Measurements from ENCODE around the gene UVRAG.
"Not testable (repeated sequence)": the region's sequence is repeated elsewhere in the genome, so short reads cannot be mapped to it uniquely, and the experiment has no call there.

Gene UVRAG

DNA sequence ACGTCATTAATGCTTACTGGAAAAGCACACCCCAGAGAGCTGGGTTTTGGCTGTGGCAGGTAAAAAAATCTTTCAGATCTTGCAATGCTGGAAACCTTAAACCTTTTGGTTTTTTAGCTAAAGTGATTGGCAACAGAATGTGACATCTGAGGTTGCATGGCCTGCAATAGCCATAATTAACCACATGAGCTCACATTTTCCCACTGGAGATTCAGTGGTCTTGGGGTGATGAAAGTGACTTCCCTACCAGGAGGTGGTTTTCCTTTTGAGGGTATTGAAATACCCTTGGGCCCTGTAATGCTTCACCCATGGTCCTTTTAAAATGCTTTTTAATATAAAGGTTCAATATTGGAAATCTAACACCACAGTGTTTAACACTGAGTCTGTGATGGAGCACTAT lies 198.5 kb downstream of the UVRAG start:
- DNase-seq (ENCODE audit: low read depth, low spot score) = no peak

GRCh38 chr11:76023236-76024068 lies 208.4 kb downstream of the UVRAG start:
- DNase-seq (ENCODE audit: low read depth, low spot score) = no peak

DNA sequence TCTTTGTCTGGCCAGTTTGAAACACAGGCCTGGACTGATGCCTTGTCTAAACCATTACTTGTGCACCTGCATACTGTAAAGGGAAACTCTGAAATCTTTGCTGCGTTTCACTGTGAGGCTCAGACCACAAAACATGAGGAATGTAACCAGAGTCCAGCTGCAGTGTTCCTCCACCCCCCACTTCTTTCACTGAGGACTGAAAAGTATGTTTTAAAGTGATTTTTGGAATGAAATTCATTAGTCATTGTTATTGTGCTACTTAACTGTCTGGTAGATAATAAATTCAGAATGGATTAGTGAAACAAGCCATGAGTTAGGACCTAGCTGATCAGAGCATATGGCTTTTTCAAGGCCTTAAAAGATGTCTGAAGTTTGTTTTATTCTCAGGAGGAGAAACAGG lies 210.1 kb downstream of the UVRAG start:
- no peak for DNase-seq (ENCODE audit: low read depth, low spot score)

GRCh38 chr11:76025817-76026216 lies 210.8 kb downstream of the UVRAG start:
- DNase-seq (ENCODE audit: low read depth, low spot score) = no peak

DNA sequence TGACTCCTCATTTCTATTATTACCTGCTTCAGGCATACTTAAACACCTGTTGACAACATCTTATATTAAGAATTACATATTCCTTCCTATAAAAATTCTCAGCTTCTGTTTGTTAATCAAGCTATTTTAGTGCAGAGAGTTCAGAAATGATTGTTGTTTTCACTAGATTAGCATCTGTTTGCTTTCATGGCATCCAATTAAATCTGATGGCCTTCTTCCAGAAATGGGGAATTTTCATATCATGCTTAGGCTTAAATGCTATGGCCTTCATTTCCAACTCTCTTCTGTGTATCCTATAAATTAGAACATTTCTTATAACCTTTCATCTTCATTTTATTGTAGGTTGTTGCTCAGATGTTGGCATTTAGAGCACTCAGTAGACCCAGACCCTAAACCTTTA lies 211.3 kb downstream of the UVRAG start:
- no peak for DNase-seq (ENCODE audit: low read depth, low spot score)

DNA sequence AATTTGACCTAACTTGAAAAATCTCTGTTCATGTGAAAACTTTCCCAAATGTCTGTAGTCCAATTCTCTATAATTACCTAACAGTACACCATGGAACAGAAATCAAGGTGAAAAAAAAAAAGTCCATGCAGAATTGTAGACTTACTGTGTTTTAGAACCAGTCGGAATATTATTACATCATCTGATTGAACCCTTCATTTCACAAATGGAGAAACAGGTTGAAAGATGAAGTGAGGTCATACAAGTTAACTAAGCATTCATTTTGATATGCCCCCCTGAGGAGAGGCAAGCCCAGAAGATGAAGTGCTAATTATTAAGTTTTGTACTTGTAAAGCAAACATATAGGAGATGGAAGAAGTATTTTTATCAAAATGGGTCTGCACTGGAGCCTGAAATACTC lies 211.9 kb downstream of the UVRAG start:
- DNase-seq (ENCODE audit: low read depth, low spot score) = no peak

- DNase-seq (ENCODE audit: low read depth, low spot score) = no peak
Measured at GRCh38 chr11:76030286-76030685, 215.3 kb downstream of the UVRAG start.

DNA sequence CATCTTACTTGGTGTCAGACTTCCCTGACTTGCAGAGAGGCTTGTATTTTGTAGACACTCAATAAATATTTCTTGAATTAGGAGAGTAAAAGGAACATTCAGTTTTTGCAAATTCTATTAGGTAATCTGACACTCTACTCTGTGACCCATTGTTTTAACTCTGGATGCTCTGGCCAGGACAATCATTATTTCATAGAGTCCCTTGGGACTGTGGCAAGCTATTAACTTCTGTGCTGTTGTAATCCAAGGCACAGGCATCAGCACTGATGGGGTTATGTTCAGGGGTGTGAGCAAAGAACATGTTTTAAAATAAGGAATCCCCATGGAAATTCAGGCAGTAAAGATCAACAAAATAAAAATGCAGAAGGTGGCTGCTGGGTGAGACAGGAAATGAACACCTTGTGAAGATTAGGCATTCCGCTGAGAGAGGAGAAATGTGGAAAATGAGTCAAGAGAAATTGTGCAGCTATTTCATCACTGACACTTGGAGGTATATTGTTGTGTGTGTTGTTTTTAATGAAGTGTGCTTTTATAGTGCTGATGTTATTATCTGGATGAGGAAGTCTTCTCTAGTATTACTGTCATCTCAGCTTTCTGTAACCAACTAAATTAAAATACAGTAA lies 216.1 kb downstream of the UVRAG start:
- DNase-seq (ENCODE audit: low read depth, low spot score) = no peak

DNA sequence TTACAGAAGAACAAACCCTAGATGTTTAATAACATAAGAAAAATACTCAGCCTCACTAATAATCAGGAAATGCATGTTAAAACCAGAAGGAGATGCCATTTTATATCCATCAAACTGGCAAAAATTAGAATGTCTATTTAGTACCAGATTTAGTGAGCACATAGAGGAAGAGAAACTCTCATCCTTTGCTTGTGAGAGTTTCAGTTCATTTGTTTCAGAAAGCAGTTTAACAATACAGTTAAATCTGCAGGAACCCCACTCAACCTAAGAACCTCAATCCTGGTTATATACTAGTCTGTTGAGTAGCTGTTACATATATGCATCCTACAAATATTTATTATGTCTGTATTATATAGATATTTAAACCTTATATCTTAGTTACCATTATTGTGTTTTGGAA lies 218.7 kb downstream of the UVRAG start:
- no peak for DNase-seq (ENCODE audit: low read depth, low spot score)

- DNase-seq (ENCODE audit: low read depth, low spot score) = no peak
Measured at GRCh38 chr11:76035020-76035419, 220.0 kb downstream of the UVRAG start.

GRCh38 chr11:76038608-76039007 lies 223.6 kb downstream of the UVRAG start:
- no peak for DNase-seq (ENCODE audit: low read depth, low spot score)

DNA sequence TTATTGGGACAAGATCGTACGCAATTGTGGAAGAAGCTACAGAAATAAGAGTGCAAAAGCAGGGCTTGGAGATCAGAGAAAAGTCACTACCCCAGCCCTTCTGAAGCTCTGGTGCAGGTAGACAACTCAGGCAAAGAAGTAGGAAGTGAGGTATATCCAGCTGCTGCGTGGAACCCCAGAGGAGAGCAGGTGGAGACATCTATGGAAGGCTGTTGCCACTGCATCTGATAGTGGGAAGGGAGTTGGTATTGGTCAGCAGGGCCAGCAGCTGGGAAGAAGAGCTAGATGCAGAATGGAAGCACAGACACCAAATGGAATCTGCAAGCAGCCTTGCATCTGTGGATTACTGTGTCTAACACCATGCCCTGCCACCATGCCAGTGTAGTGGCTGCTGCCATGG lies 226.2 kb downstream of the UVRAG start:
- DNase-seq (ENCODE audit: low read depth, low spot score) = no peak

DNA sequence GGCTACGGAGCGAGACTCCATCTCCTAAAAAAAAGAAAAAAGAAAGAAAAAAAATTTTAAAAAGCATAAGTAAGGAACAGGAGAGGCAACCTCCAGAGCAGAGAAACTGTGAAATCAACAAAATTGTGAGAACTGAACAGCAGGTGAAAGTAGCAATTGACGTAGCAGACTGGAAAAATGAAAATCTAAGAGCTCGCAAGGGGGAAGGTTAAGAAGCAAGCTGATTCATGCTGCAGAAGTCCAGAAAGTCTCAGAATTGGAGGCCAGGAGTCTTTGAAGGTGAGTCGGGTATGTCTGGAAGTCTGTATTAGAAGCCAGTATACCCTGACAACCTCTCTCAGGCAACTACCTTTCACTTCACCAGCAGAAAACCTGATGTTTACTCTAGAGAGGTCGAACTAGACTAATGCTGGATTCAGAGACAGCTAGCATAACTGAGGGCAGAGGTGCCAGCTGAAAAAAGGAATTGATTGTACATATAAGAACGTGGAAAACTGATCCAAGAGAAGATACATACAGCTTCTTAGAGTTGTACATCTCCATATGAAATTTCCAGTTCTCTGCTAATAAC lies 229.8 kb downstream of the UVRAG start:
- DNase-seq (ENCODE audit: low read depth, low spot score) = no peak

- no peak for DNase-seq (ENCODE audit: low read depth, low spot score)
Measured at GRCh38 chr11:76047231-76047630, 232.2 kb downstream of the UVRAG start.

GRCh38 chr11:76047766-76048165 lies 232.8 kb downstream of the UVRAG start:
- DNase-seq (ENCODE audit: low read depth, low spot score) = no peak

DNA sequence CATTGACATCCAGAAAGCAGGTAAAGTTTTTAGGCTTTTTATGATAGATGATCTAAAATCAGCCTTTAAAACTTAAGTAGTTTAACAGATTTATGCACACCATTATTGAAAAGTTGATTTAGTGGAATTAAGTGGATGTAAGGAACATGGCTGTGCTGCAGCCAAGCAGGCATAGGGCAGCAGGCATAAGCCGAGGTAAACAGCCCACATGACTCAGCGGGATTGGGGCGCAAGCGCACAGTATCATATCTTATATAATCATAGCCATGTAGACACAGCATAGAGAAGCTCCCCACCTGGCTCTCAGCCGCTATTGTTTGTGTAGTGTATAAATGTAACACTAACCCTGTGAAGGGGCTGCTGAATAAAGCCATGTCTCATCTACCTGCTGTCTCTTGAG lies 233.8 kb downstream of the UVRAG start:
- DNase-seq (ENCODE audit: low read depth, low spot score) = no peak

DNA sequence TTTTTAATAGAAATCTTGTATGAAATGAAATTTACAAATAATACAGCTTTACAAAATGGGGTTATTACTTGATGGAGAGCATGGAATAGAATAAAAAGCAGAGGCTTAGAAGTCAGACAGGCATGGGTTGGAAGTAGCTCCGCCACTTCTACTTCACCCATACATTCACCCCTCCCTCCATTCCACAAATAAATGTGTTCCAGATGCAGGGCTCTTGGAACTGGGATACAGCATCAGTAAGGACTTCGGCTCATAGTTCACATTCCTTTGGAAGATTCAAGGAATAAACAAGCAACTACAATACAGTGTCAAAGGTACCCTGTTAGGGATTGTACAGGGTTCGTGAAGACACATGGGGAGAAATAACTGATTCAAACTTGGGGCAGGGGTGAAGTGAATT lies 234.5 kb downstream of the UVRAG start:
- DNase-seq (ENCODE audit: low read depth, low spot score) = no peak

GRCh38 chr11:76051937-76052336 lies 236.9 kb downstream of the UVRAG start:
- no peak for DNase-seq (ENCODE audit: low read depth, low spot score)

DNA sequence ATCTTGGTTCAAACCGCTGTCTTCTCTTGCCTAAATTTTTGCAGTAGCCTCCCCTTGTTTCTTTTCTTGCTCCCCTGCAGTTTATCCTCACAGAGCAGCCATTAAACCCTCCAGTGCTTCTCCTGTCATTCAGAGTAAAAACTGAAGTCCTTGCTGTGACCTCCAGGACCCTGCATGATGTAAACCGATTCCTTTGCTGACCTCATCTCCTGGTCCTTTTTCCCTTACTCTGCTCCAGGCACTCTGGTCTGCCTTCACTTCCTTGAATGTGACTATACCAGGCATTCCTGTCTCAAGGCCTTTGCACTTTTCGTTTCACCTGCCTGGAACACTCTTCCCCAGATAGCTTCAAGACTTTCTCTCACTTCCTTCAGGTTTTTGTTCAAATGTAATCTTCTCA lies 239.3 kb downstream of the UVRAG start:
- DNase-seq (ENCODE audit: low read depth, low spot score) = no peak

GRCh38 chr11:76056876-76057275 lies 241.9 kb downstream of the UVRAG start:
- no peak for DNase-seq (ENCODE audit: low read depth, low spot score)

GRCh38 chr11:76060475-76061036 lies 245.5 kb downstream of the UVRAG start:
- not testable (repeated sequence) for DNase-seq (ENCODE audit: low read depth, low spot score)

DNA sequence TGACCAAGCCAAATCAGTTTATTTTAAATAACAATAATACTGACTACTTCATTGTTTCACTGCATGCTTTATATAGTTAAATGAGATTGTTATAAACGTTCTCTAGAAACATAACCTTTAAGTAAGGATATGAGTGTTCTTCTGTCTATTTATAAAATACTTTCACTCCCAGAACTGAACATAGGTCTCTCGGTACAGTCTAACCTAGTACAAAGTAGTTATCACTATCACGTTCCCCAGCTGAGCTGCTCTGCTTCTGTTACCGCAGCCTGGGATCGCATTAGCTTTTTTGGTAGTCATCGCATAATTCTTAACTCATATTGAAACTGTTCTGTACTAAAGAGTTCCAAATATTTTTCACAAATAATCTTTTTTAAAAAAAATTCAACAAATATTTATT lies 247.7 kb downstream of the UVRAG start:
- no peak for DNase-seq (ENCODE audit: low read depth, low spot score)

DNA sequence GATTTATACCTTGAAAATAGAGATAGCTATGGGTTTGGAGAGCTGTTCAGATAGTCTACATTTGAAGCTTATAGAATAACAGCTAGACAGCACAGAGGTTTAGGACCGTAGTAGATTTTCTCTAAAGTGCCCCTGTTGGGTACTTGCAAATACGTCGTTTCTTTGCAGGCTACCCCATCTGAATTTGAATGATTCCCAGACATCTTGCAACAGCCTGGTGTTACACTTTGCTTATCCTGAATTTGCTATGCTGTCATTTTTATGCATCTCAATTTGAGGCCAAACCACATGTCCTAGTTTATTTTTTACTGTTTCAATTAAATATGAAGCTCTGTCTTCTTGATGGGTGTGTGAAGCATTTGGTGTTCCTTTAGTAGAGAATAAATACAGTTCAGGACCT lies 249.2 kb downstream of the UVRAG start:
- DNase-seq (ENCODE audit: low read depth, low spot score) = no peak
